Sigmoid colon (tissue), 4 donors: Measurements from ENCODE around the gene PUS10.

Experiments used
- CTCF ChIP-seq, 4 experiments: fragments of 450-650 bp in 3 of 4; fragments of 200-600 bp in 1 of 4; IDR thresholded peaks; one replicate each; pipeline ENCODE4 v1.5.1; 2016 to 2019; ENCODE audit warnings: antibody characterized with exemption in 4 of 4, mild to moderate bottlenecking in 3 of 4, moderate library complexity in 2 of 4
- EP300 ChIP-seq, 4 donors: sonication (generic); formaldehyde crosslinking; IDR thresholded peaks; one replicate each; pipeline ENCODE4 v1.6.1; 2017; ENCODE audit warnings: antibody characterized with exemption in 4 of 4
- POLR2A ChIP-seq, 2 donors: fragments of 450-650 bp; IDR thresholded peaks; one replicate each; pipeline ENCODE4 v1.6.1; 2016; ENCODE audit warnings: antibody characterized with exemption in 2 of 2, mild to moderate bottlenecking in 2 of 2, moderate library complexity in 2 of 2

GRCh38 chr2:60925994-60926740, 91.9 kb downstream of the PUS10 start:
- TF ChIP-seq CTCF (IDR thresholded peaks at IDR 0.05) (no peak), POLR2A (IDR thresholded peaks at IDR 0.05) (no peak), EP300 (IDR thresholded peaks at IDR 0.05) (no peak)
